IPS-NIHi7 (cell line): Measurements from ENCODE around the gene TBC1D22A.

Experiments used
- DNase-seq: peaks from one replicate; pipeline ENCODE4 v3.0.0; 2012; ENCODE audit warnings: mixed read lengths; ENCODE audit errors: extremely low spot score

Gene TBC1D22A

DNA sequence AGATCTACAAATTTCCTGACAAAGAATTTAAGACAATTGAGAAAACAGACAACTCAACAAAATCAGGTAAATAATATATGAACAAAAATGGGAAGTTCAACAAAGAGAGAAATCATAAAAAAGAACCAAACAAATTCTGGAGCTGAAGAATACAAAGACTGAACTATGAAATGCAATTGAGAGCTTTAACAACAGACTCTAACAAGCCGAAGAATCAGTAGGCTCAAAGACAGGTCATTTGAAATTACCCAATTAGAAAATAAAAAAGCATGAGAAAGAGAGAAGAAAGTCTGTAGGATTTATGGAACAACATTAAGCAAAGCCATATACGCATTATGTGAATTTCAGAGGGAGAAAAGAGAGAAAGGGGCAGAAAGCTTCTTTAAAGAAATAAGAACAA lies 72.8 kb downstream of the TBC1D22A start:
- no peak for DNase-seq

DNA sequence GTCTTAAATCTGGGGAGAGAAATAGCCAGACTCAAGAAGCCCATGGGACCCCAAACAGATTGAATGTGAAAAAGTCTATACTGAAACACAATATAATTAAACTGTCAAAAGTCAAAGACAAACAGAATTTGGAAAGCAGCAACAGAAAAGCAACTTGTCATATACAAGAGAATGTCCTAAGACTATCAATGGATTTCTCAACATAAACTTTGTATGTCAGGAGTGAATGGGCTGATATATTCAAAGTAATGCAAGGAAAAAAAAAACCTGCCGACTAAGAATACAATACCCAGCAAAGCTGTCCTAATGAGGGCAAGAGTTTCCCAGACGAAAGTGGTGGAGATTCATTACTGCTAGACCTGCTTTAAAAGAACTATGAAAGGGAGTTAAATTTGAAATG lies 73.2 kb downstream of the TBC1D22A start:
- DNase-seq: no peak

DNA sequence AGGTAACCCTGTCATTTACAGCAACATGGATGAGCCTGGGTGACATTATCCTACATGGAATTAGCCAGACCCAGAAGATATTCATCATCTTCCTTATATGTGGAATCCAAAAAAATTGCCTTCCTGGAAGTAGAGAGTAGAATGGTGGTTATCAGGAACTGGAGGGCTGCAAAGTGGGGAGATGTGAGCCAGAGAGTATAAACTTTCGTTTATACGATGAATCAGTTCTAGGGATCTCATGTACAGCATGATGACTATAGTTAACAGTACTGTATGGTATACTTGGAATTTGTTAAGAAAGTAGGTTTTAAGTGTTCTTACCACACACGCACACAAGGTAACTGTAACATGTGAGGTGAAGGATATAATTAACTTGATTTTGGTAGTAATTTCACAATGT lies 79.1 kb downstream of the TBC1D22A start:
- no peak for DNase-seq

DNA sequence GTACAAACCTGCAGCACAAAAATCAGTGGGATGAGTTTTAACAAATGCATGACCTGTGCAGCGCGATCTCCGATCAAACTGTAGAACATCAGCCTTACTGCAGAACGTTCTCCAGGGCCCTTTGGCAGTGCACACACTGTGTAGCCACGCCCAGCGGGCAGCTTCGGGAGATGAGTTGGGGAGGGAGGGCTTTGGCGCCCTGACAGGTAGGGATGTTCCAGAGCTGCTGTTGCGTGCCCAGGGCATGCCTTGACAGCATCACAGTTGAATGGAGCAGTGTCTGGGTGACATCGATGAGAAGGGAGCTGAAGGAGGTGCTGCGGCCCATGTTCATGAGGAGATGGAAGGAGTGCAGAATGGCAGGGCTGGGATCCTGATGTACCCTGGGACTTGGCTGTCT lies 80.2 kb downstream of the TBC1D22A start:
- DNase-seq: no peak

DNA sequence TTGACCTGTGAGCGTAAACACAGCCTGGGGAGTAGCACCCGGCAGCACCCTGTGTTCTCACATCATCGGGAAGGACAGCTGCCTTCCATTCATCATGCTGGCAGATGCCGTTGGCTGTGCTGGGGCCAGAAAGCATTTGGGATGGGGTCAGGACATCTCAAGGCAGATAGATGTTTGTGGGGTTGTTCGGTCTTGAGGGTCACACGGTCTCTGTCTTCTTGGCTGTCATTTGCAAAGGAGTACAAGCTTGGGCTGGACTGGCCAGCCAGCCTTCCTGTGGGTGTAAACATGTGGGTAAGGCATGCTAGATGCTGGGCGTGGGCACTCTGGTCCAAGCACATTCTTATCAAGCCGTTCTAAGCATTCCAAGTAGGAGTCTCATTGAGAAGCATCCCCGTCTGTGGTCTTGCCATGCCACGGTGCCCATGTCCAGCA lies 81.4 kb downstream of the TBC1D22A start:
- DNase-seq: no peak

DNA sequence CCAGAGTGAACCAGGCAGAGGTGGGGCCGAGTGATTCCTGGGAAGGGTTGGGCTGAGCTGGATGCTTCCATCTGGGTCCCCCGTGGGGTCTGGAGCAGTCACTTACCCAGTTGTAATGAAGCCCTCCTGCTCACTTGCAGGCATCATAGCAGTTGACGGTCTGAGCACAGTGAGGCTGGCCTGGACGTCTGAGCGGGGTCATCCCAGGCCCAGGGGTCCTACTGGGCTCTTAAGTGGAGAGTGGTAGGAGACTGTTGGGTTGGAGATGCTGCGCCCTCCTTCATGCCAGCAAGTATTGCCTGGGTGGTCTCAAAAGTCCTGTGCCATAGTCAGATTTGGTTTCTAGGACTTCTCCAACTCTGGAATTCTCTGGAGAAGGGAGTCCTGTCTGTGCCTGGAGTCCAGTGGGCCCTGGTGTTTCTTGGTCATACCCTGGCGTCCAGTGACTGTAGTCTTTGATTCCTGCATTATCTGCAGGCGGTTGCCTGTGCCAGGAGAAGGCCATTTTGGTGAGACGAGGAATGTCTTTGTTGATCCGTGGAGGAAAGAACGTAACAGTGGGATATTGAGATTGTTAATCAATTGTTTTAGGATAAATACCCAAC lies 82.3 kb downstream of the TBC1D22A start:
- no peak for DNase-seq

DNA sequence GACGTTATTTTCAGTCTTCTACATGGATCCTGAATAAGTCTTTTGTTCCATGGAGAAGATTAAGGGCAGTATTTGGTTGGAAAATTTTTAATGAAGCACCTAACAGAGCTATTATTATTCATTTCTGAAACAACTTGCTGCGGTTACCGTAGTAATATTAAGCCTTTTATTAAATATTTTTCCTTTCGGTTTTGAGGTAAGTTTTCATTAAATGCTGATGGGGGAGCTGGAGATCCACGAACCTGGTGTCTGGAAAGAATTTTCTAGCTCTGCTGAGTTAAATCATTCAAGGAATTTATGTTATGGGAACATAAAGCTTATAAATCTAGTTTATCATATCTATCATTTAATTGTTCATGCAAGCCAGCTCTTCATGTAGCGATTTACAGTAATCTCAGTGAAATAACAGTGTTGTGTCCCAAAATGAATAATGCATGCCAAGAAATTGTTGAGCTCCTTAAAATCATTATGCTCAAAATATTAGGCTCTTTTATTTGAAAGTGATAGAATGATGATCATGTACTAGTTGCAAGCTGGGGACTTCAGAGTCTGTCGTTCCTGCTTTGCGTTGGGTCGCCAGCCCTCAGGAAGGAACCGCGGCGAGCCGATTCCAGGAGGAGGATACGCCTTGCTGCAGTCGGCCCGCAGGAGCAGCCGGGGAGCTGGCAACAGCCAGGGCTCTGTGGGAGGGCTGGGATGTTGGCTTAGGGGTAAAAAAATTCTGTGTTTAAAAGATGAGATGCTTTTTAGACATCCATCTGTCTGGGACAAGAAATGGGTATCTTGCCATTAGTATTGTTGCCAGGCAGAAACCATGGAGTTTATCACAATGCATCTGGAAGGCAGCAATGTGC lies 83.1 kb downstream of the TBC1D22A start:
- DNase-seq: no peak

DNA sequence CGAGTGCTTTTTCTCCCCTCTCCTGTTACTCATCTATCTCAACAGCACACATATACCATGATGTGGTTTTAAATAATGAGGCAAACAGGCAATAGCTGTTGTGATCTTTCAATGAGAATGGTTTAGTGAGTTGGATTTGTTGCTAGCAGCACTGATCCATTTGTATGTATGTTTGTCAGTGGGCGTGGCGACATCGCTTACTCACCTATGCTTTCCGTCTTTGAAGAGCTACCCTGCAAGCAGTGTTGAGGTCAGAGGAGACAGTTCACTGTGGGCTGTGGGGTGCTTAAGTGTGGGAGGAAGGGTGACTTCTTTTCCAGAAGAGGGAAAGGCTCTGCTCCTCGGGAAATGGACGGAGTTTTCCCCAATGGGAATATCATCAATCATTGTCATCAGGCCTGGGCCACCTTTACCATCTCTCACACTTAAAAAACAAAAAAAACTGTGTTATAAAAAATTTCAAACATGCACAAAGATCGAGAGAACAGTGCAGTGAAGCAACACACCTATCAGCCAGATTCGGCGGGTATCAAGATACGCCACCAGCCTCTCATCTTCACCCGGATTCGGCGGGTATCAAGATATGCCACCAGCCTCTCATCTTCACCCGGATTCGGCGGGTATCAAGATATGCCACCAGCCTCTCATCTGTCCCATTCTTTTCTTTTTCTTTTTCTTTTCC lies 83.8 kb downstream of the TBC1D22A start:
- DNase-seq: no peak

DNA sequence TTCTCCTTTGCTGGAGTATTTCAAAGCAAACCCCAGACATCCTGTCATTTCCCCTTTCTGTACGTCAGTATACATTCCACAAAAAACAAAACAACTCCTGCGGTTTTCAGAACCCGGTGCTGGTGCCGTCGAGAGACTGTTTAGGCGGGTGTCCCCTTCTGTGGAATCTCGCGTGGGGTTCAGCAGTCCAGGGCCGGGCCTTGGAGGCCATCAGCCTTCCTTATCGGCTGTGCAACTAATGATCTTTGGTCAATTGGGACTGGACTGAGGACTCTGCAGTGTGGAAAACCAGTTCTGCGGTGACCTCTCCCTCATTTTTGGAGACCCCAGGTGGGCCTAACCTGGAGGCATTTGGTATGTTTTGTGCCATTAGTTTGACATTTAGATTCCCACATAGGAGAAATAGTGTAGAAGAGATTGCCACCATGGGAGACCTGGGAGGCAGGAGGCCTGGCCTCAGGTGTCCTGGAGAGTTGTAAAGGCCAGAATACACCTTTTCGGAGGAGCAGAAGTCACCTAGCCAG lies 84.4 kb downstream of the TBC1D22A start:
- DNase-seq: no peak

DNA sequence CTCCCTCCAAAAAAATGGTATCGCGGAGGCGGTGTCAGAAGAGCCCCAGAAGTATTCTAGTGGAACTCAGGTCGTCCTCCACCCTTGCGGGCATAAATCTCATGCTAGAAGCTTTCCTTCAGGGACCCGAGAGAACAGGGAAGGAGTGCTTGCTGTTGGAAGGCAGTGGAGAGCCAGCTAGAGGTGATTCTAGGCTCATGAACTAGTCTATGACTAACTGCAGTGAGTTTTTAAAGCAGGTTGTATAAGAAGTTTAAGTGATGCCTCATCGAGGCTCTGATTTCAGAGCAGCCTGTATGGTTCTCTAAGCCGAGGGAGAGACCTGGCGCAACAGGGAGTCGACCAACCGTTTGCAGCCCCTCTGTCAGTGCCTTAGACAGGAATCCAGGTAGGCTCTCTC lies 85.7 kb downstream of the TBC1D22A start:
- DNase-seq: no peak

DNA sequence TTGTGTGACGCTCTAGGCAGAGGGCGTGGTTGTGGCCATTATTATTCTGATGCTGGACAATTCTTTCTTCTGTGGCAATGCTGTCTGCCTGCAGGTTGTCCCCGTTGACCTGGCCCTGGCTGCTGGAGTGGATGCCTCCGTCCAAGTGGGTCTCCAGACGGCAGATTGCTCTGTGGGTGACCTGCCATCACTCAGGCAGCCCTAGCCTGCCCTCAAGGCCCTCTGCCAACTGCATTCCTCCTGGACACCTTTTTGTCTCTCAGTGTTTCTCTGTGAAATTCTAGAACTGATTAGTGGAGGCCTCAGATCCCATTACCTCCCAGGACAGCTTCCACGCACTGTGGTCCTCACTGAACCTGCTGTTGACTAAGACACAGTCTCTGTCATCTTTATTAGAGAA lies 86.7 kb downstream of the TBC1D22A start:
- no peak for DNase-seq

DNA sequence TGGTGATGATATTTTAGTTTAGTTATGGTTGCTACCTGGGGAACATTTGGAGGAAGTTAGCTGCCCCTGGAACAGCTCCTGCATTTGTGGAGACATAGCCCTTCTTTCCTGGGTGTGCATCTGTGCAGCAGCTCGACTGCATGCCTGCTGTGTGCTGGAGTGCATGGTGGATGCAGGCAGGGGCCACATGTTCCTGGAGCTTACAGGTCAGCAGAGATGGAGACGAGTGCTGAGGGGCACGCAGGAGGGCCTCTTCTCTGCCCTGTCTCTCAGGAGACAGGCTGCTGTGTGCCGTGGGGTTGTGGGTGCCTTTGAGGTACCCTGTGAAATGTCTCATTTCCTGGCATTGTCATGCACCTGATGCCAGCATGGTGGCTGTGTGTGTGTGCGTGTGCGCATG lies 87.5 kb downstream of the TBC1D22A start:
- DNase-seq: peak; percentile 5

DNA sequence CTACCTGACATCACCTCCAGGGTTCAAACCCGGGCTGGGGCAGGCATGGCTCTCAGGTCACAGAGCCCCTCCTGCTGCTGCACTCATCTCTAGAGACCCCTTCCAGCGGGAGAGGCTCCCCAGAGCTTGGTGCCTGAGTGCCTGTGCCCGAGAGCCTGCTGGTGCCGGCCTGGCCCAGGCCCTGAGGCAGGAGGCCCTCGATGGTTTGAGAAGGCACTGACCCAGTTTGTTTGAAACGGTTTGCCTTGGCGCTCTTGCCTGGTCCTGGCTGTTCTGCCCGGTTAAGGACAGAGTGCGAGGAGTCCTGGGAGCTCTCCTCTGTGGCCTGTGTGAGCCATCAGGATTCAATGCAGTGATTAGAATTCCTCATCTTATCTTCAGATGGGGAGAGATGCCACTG lies 88.9 kb downstream of the TBC1D22A start:
- peak; percentile 5 for DNase-seq

DNA sequence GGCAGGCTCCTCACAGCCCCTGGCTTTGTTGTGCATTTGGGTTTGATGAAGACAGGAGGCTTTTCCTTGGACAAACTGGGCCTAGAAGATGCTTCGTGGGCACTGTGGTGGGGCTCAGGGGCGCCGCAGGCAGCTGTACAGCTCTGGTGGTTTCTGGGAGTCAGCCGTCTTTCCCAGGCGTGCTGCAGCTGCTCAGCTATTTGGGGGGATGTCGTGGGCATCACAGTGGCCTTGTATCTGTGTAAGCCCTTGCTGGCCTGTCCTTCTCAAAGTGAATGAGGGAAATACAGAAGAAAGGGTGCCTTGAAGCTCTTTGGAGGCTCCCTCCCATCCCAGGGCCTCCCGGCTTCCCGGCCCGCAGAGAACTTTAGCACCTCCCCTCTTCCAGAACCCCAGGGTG lies 89.5 kb downstream of the TBC1D22A start:
- DNase-seq: no peak

DNA sequence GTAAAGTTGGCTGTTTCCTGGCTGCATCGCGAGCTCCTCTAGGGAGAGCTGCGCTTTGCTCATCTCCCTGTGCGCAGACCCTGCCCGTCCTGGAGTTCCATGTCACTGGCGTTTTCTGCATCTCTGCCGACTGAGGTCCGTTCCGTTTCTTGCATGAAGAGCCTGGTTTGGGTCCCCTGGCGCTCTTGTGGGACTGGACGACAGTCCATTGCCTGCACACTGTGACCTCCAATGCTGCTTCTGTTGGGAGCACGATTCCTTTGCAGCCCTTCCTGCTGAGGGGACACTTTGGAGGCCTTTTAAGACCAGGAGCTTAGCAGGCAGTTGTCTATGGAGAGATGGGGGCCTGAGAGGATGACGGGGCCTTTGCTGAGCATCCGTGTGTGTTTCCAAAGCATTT lies 90.3 kb downstream of the TBC1D22A start:
- DNase-seq: no peak

DNA sequence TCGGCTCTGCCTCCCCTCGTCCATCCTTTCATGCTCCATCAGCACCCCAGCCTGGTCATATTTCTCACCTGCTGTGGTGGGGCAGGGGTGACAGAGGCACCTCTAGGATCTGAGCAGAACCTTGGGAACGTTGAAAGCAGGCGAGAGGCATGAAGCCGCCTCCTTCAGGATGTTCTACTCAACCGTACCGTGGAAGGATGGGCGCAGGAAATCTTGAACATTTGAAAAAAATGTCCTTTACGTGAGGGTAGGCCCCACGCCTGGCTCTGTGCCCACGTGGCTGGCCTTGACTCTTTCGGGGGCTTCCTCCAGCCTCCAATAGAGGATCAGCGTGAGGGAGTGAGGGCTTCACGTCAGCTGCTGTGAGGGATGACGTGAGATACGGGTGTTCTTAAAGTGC lies 90.7 kb downstream of the TBC1D22A start:
- DNase-seq: no peak

DNA sequence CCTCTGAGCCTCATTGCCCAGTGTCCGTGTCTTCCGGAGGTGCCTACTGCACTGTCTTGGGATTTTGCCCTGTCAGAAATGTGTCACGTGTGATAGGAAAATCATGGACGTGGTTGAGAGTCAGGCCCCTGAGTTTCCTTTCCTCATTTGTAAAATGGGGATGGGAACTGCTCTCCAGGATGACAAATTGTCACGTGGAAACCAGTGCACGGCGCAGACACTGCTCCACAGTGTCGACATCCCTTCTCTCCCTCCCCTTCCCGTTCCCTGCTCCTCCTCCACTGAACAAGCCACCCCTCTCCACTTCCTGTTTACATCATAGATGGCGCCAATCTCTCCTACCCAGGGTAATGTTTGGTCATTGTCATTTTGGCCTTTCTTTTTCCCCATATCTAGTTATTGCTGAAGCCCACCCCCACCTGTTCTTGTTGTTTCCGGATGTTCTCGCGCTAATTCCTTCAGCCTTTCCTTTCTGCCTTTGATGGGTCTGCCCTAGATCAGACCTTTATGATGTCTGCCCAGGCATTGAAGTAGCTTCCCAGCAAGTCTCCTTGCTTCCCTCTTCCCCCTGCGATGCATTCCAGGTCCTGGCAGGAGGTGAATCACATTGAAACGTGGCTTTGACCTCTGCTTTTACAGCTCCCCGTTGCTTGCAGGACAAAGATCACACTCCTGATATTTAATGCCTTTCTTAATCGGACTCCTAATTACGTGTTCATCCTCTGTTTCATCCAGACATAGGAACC lies 91.8 kb downstream of the TBC1D22A start:
- DNase-seq: peak; percentile 30

DNA sequence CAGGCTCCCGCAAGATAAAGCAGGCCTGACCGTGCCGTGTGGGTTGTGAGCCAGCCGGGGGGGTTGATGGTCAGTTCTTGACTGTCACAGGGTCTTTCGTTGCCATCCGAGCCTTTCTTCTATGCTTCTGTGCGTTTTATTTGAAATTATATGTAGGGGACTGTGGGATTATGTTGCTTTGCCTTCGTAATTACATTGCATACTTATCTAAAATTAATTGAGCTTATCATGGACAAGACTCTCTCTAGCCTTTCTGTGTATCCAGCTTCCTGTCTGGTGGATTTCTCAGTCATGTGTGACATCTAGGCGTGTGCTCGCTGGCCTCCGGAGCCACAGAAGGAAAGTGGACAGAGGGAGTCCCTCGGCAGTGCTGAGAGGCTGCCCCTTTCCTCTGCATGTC lies 93.2 kb downstream of the TBC1D22A start:
- no peak for DNase-seq

DNA sequence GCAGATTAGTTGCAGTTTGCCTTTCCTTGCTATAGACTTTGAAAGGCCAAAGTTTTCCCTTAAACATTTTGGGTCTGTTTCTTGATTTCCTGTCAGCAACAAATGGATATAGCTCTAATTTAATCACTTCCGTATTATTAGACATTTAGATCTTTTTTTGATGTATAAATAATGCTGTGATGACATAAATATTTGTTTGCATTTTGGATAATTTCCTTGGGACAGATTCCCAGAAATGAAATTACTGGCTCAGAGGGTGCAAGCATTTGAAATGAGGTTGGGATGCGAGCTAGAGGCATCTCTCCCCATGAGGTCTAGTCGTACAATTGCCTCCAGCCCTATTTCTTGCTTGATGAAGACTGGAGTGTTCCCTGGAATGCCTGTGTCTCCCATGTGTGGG lies 94.2 kb downstream of the TBC1D22A start:
- DNase-seq: no peak

DNA sequence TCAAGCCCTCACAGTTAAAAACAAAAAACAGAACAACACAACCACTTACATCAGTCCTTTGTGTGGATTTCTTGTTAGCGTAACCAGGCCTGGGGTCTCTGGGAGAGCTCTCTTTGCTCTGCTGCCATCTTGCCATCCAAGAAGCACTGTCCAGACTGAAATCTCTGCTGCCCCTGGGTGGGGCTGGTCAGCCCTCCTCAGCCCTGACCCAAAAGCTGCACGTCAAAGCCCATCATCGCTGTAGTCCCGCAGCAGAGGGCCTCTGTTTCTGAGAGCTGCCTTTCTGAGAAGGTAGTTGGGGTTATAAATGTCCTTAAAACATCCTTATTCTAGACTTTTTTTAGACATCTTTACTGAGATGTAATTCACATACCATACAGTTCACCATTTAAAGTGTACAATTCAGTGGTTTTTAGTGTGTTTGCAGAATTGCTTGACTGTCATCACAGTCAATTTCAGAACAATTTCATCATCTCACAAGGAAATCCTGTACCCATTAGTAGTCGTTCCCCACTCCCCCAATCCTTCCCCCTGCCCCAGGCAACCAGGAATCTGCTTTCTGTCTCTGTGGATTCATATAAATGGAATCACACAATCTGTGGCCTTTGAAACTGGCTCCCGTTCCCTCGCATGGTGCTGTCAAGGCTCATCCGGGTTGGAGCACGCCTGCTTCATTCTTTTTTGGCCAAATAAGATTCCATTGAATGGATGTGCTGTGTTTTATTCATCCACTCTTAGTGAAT lies 94.9 kb downstream of the TBC1D22A start:
- DNase-seq: no peak

DNA sequence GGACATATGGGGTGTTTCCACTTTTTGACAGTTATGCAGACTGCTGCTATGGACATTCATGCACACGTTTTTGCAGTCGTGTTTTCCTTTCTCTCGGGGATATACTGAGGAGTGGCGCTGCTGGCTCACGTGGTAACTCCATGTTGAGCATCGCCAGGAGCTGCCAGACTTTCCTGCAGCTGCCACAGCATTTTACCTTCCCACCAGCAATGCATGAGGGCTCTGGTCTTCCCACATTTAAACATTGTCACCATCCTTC lies 95.4 kb downstream of the TBC1D22A start:
- no peak for DNase-seq
